SIG-M5 treated with dmso at 0.1 percent for 504 hours (cell line): ENCODE measurements around the gene ARHGAP25.

Experiments
- DNase-seq: peaks from one replicate; lab custom pipeline; 2025; ENCODE audit not compliant: unreplicated experiment; lab: John Stamatoyannopoulos, UW

The ARHGAP25 gene

DNA sequence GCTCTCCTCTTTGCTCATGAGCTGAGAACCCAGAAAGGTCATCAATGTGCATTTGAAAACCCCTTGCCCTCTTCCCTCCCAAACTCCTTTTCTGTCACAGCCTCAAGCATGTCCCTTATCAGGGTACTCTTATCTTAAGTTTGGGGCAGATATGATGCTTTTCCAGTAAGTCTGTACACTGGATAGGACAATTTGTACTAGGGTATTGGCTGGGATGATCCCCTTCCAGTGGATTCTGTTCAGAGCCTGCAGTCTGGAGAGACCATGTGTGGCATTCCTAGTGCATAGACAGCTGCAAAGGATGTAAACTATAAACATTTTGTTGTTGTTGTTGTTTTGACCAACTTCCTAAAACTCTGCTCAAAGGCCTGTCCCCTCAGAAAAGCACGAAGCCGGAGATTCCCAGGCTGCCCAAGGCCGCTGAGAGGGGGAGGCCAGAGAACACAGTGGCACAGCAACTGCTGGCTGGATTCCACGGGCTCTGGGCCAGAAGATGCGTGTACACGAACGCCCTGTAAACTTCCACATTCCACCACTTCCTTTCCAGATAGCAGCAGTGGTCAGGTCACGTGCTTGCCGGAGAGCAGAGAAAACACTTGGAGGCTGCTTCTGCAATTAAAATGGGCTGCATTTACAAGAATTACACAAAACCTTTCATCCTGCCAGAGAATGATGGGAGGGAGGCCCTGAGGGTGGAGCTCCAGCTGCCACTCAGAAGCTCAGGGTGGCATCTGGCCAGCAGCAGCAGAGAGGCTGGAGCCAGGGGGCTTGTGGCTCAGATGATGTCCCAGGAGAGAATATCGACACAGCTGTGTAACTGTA, 94.5 kb downstream of the ARHGAP25 start:
- DNase-seq: peak; percentile 97

- DNase-seq: no peak
These were observed 95.1 kb downstream of the ARHGAP25 start for GRCh38 chr2:68829749-68830148.

- no peak for DNase-seq
These were observed 97.1 kb downstream of the ARHGAP25 start for GRCh38 chr2:68831686-68832232.

DNA sequence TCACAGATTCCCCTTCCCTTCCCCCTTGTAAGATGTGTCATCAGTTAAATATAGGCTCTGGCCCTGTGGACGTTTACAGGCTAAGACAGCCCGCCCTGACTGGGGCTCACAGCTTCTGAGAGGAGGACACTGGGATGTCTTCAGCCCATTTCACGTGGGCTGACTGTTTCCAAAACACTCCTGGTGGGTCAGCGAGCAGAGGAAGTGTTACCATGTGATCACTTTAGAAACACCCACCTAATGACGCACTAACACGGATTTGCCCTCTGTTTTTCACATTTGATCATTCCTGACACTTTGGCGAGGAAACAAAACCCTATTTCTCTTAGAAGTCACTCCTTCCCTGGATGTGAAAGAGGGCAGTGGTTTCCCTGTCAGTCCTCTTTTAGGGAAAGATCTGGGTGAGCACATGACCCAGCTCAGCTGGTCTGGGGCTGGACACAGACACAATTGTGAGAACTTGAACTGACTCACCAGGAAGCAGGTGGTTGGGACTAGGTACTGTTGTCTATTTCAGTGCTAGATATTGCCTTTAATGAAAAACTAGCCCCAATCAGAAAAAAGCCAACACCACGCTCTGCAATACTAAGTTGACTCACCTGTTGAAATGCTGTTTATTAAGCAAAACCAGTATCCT, 97.7 kb downstream of the ARHGAP25 start:
- DNase-seq: peak; percentile 87

GRCh38 chr2:68833162-68833561, 98.6 kb downstream of the ARHGAP25 start:
- no peak for DNase-seq

- DNase-seq: peak; percentile 79
These were observed 100.2 kb downstream of the ARHGAP25 start for GRCh38 chr2:68834737-68835376.

- peak; percentile 31 for DNase-seq
These were observed 101.0 kb downstream of the ARHGAP25 start for GRCh38 chr2:68835621-68836020.

- peak; percentile 61 for DNase-seq
These were observed 102.7 kb downstream of the ARHGAP25 start for GRCh38 chr2:68837164-68837860.

DNA sequence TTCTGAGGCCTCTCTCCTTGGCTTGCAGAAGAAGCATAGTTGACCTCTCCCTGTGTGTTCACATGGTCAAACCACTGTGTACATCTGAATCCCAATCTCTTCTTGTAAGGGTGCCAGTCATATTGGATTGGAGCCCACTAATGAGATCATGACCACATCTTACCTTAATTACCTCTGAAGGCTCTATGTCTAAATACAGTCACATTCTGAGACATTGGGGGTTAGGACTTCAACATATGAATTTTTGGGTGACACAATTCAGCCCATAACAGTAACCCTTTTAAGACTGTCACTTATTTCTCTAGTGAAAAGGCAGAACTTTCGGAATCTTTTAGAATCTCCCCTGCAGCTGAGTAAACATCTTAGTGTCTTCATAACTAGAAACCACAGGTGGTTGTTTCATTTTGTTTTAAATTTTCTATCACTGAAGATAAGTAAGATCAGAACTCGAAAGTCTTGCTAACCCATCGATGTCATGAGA, 103.3 kb downstream of the ARHGAP25 start:
- no peak for DNase-seq

- no peak for DNase-seq
These were observed 104.0 kb downstream of the ARHGAP25 start for GRCh38 chr2:68838641-68839040.

DNA sequence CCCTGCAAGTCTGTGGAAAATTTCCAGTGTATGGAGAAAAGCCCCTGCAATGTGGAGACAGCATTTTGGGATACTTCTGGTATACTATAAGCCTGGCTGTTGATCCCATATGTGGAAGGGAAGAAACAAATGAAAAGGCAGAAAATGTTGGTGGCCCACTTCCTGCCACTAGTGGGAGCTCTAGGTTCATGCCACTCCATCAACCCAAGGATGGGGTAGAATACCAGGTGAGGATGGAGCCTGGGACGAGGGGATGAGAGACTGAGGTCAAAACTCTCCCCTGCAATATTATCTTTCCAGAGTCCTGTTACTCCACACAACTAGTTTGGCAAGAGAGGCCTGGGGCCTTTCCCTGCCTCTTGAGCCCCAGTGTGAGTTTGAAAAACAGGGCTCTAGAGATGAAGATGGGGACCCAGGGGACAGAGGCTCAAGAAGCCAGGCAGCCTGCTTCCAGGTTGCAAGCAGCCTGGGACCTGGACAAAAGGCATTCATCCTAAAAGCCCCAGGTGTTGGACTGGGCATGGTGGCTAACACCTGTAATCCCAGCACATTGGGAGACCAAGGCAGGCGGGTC, 104.7 kb downstream of the ARHGAP25 start:
- no peak for DNase-seq

DNA sequence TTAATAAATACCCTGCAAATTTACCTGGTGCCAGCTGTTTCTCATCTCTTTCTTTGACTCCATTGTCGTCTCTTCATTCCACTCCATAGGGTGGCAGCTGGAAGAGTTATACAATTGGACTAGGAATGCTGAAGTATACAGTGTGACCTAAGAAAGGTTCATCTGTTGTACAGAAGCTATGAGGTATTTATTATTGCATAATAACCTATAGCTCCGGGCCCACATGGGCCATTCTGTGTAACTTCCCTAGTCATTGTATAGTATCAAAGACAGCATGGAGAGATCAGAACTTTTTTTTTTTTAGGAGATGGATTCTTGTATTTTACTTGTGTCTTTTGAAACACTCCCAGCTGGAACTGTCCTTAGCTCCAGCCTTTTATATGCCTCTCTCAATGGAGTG, 110.4 kb downstream of the ARHGAP25 start:
- no peak for DNase-seq

- DNase-seq: no peak
These were observed 111.5 kb downstream of the ARHGAP25 start for GRCh38 chr2:68846091-68846490.

GRCh38 chr2:68847751-68848150, 113.1 kb downstream of the ARHGAP25 start:
- DNase-seq: no peak

- DNase-seq: no peak
These were observed 115.0 kb downstream of the ARHGAP25 start for GRCh38 chr2:68849579-68850030.

DNA sequence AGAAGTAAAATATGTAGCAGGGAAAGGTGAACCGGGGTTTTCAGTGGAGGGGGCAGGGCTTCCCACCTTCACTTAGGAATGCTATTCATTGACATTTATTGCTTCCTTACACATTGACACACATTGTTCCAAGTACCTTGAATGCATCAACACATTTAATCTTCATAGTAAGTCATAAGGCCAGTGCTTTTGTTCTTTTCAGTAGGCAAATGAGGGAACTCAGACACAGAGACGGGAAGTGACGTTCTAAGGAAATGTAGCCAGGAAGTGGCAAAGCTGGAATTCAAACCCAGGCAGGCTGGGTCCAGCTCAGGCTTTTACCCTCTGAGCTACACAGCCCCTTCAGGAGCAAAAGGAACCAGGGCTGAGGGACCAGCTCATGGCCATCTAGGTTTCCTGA, 115.9 kb downstream of the ARHGAP25 start:
- DNase-seq: no peak

- DNase-seq: no peak
These were observed 118.4 kb downstream of the ARHGAP25 start for GRCh38 chr2:68853035-68853434.

DNA sequence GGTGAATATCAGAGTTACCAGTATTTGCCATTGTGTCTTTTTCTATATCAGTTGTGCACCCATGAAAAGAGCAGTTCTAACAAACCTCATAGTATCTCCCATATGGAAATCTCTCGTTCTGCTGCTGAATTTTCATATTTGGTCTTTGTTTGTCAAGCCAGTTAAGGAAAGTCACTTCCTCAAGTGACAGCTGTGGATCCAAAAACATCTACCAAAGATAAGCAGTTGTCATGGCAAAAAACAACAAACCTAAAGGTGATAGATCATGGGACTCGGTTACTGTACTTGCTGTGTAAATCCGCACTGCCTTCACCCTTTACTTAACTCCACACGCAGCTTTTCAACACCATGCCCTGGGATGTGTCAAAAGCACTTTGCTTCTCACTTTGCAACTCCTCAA, 119.3 kb downstream of the ARHGAP25 start:
- DNase-seq: no peak

DNA sequence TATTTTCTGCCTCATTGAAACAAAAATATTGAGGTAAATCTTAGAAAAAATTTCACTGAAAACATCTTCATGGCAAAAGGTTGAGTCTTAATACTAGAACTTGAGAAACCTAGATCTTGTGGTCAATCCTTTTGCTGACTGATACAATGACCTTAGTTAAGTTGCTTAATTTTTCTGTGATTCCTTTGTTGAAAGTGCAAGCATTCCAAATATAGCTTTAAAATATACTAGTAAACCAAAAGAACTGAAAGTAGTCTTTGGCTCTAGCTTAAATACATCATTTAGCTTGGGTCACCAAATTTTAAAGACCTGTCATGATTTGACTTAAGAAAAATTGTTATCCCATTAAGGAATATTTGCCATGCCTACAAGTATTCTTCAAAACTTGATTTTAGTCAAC, 119.9 kb downstream of the ARHGAP25 start:
- DNase-seq: no peak

GRCh38 chr2:68855550-68855949, 120.9 kb downstream of the ARHGAP25 start:
- DNase-seq: no peak
